Prostate gland (tissue), 2 donors: ENCODE data around the gene TAC4. TPM values are rescaled to one million over a fixed set of nuclear protein-coding genes. Genes with fewer than 3 reads are reported as not detected.
A peak's percentile ranks its signal among the peaks of the same experiment; 100 is the strongest.

Experiments used
- DNase-seq: peaks from one replicate; pipeline ENCODE4 v3.0.0-alpha.2; 2019; ENCODE audit warnings: low spot score
- H3K27ac ChIP-seq, 2 donors: fragments of 200-600 bp; sonication (generic); 2 replicates each; pipeline ENCODE4 v1.5.1; 2017 to 2019
- H3K27me3 ChIP-seq: fragments of 200-600 bp; sonication (generic); replicated peaks from 2 replicates; pipeline ENCODE4 v1.5.1; 2019; ENCODE audit not compliant: insufficient read depth
- H3K36me3 ChIP-seq, 2 donors: fragments of 200-600 bp; sonication (generic); 1 replicate in 1 of 2; 2 replicates in 1 of 2; pipeline versions ENCODE4 v1.5.1 to v1.8.1; 2017 to 2019
- H3K4me1 ChIP-seq: fragments of 200-600 bp; sonication (generic); replicated peaks from 2 replicates; pipeline ENCODE4 v1.5.1; 2019
- H3K4me3 ChIP-seq, 2 donors: fragments of 200-600 bp; sonication (generic); 2 replicates each; pipeline ENCODE4 v1.5.1; 2017 to 2019
- H3K9me3 ChIP-seq: fragments of 200-600 bp; sonication (generic); 2 replicates; pipeline ENCODE4 v1.5.1; 2017
- CTCF ChIP-seq, 4 experiments: fragments of 200-600 bp in 2 of 4; fragments of 450-650 bp in 2 of 4; sonication (generic) in 2 of 4; IDR thresholded peaks; 1 replicate in 3 of 4; 2 replicates in 1 of 4; pipeline ENCODE4 v1.5.1; 2016 to 2019; ENCODE audit warnings: antibody characterized with exemption in 4 of 4, mild to moderate bottlenecking in 2 of 4, moderate library complexity in 2 of 4
- POLR2A ChIP-seq: fragments of 450-650 bp; IDR thresholded peaks from one replicate; pipeline ENCODE4 v1.6.1; 2016; ENCODE audit warnings: antibody characterized with exemption, mild to moderate bottlenecking
- POLR2AphosphoS5 ChIP-seq: sonication (generic); formaldehyde crosslinking; IDR thresholded peaks from one replicate; pipeline ENCODE4 v1.6.1; 2017; ENCODE audit warnings: antibody characterized with exemption
- WGBS: methylation state at CpG from one replicate; pipeline ENCODE4 v1.1.5; 2018; 5-methylcytosine and 5-hydroxymethylcytosine counted together
- intact Hi-C: fragments of 100-400 bp; cut with DNase I; formaldehyde crosslinking; loops from one replicate; pipeline ENCODE4 v1.14.2; 2022
- total RNA-seq, 2 donors: library from RNA; depleted of rRNA; stranded (reverse); fragments of >200 nt; gene quantifications; one replicate each; pipeline ENCODE4 v1.1.0, GENCODE V29; 2016

TAC4 gene
- total RNA-seq, 2 donors from 2014 or later: not detected

- intact Hi-C loops: no loop called here
- no peak overlapping the region for H3K4me3 ChIP-seq
- DNase-seq: peak; percentile 78
- peak overlapping the region; percentile 60 to 63 for H3K27ac ChIP-seq
- TF ChIP-seq POLR2AphosphoS5: peak; percentile 70
- no peak for TF ChIP-seq POLR2A
- no peak for TF ChIP-seq CTCF (IDR thresholded peaks at IDR 0.05)
- 46% methylated on average over 1 of the region's 1 CpG for WGBS
- no peaks in the 10 kb centered on the region for H3K9me3 ChIP-seq
- H3K36me3 ChIP-seq: peaks cover 6 to 10% of the 10 kb centered on the region in 2 donors
- peaks cover 24% of the 10 kb centered on the region for H3K4me1 ChIP-seq
- no peaks in the 10 kb centered on the region for H3K27me3 ChIP-seq
Measured at GRCh38 chr17:49821916-49822315, 26.0 kb downstream of the TAC4 start.

- Histone ChIP-seq H3K4me3 (no peak overlapping the region), H3K36me3 (peaks cover 5 to 6% of the 10 kb centered on the region in 2 donors), H3K27me3 (no peaks in the 10 kb centered on the region), H3K9me3 (no peaks in the 10 kb centered on the region), H3K27ac (peak overlapping the region; percentile 60 to 63), H3K4me1 (peaks cover 29% of the 10 kb centered on the region)
- intact Hi-C loops: no loop called here
- 31% methylated on average over 2 of the region's 2 CpGs for WGBS
- DNase-seq: no peak
- TF ChIP-seq POLR2A (no peak), CTCF (IDR thresholded peaks at IDR 0.05) (no peak), POLR2AphosphoS5 (no peak)
Measured at GRCh38 chr17:49821466-49821865, 26.4 kb downstream of the TAC4 start.

- DNase-seq: no peak
- 13% methylated on average over 1 of the region's 1 CpG for WGBS
- Histone ChIP-seq H3K9me3 (no peaks in the 10 kb centered on the region), H3K4me1 (peaks cover 32% of the 10 kb centered on the region), H3K36me3 (peaks cover 0 to 6% of the 10 kb centered on the region in 2 donors), H3K27ac (peak overlapping the region; percentile 60 to 63), H3K27me3 (no peaks in the 10 kb centered on the region), H3K4me3 (no peak overlapping the region)
- intact Hi-C loops: no loop called here
- no peak for TF ChIP-seq POLR2A
- TF ChIP-seq CTCF (IDR thresholded peaks at IDR 0.05): no peak
- no peak for TF ChIP-seq POLR2AphosphoS5
Measured at GRCh38 chr17:49820773-49821172, 27.1 kb downstream of the TAC4 start.

GRCh38 chr17:49819651-49820050, 28.2 kb downstream of the TAC4 start:
- Histone ChIP-seq H3K4me3 (no peak overlapping the region), H3K9me3 (no peaks in the 10 kb centered on the region), H3K27me3 (no peaks in the 10 kb centered on the region), H3K27ac (peak overlapping the region in 1 of 2 donors; percentile 60), H3K4me1 (peaks cover 42% of the 10 kb centered on the region), H3K36me3 (peaks cover 0 to 6% of the 10 kb centered on the region in 2 donors)
- intact Hi-C loops: no loop called here
- WGBS: 52% methylated on average over 2 of the region's 2 CpGs
- DNase-seq: no peak
- TF ChIP-seq POLR2A (no peak), POLR2AphosphoS5 (no peak), CTCF (IDR thresholded peaks at IDR 0.05) (no peak)

- H3K27ac ChIP-seq: peak overlapping the region in 1 of 2 donors; percentile 80
- peaks cover 45% of the 10 kb centered on the region for H3K4me1 ChIP-seq
- TF ChIP-seq CTCF (IDR thresholded peaks at IDR 0.05) (no peak), POLR2AphosphoS5 (no peak), POLR2A (no peak)
- WGBS: 90% methylated on average over 5 of the region's 5 CpGs
- DNase-seq: no peak
- no peak overlapping the region for H3K4me3 ChIP-seq
- no peaks in the 10 kb centered on the region for H3K27me3 ChIP-seq
- H3K36me3 ChIP-seq: peaks cover 0 to 6% of the 10 kb centered on the region in 2 donors
- intact Hi-C loops: no loop called here
- H3K9me3 ChIP-seq: no peaks in the 10 kb centered on the region
Measured at GRCh38 chr17:49819138-49819537, 28.7 kb downstream of the TAC4 start.
